Measurements from ENCODE around the gene MACF1. TPM values are rescaled to one million over a fixed set of nuclear protein-coding genes. Genes with fewer than 3 reads are reported as not detected.

Gene MACF1
- total RNA-seq, 1 donor from 2014 or later, result 657 TPM

- no peak for DNase-seq
- peaks cover 7% of the 10 kb centered on the region for H3K9me3 Mint-ChIP-seq (ENCODE audit: unreplicated experiment)
- no peak overlapping the region for H3K4me3 Mint-ChIP-seq (ENCODE audit: unreplicated experiment)
- no peaks in the 10 kb centered on the region for H3K4me1 Mint-ChIP-seq (ENCODE audit: low read depth, unreplicated experiment)
- H3K27ac Mint-ChIP-seq (ENCODE audit: unreplicated experiment), result no peak overlapping the region
- peaks cover 1% of the 10 kb centered on the region for H3K27me3 Mint-ChIP-seq (ENCODE audit: unreplicated experiment)
- peaks cover 13% of the 10 kb centered on the region for H3K36me3 Mint-ChIP-seq (ENCODE audit: unreplicated experiment)
- TF ChIP-seq CTCF (IDR thresholded peaks at IDR 0.05; ENCODE audit: partially characterized antibody, unreplicated experiment), result no peak
These were observed 89.0 kb downstream of the MACF1 start for GRCh38 chr1:39293375-39294070.

GRCh38 chr1:39294531-39294930, 90.0 kb downstream of the MACF1 start:
- Mint-ChIP-seq H3K4me3 (ENCODE audit: unreplicated experiment) (no peak overlapping the region), H3K27me3 (ENCODE audit: unreplicated experiment) (no peaks in the 10 kb centered on the region), H3K36me3 (ENCODE audit: unreplicated experiment) (peaks cover 8% of the 10 kb centered on the region), H3K9me3 (ENCODE audit: unreplicated experiment) (peaks cover 7% of the 10 kb centered on the region), H3K27ac (ENCODE audit: unreplicated experiment) (no peak overlapping the region), H3K4me1 (ENCODE audit: low read depth, unreplicated experiment) (no peaks in the 10 kb centered on the region)
- no peak for DNase-seq
- TF ChIP-seq CTCF (IDR thresholded peaks at IDR 0.05; ENCODE audit: partially characterized antibody, unreplicated experiment), result no peak

- Mint-ChIP-seq H3K4me3 (ENCODE audit: unreplicated experiment) (no peak overlapping the region), H3K4me1 (ENCODE audit: low read depth, unreplicated experiment) (no peaks in the 10 kb centered on the region), H3K27ac (ENCODE audit: unreplicated experiment) (no peak overlapping the region), H3K9me3 (ENCODE audit: unreplicated experiment) (peaks cover 5% of the 10 kb centered on the region), H3K27me3 (ENCODE audit: unreplicated experiment) (peaks cover 2% of the 10 kb centered on the region), H3K36me3 (ENCODE audit: unreplicated experiment) (peaks cover 8% of the 10 kb centered on the region)
- DNase-seq, result no peak
- no peak for TF ChIP-seq CTCF (IDR thresholded peaks at IDR 0.05; ENCODE audit: partially characterized antibody, unreplicated experiment)
These were observed 91.4 kb downstream of the MACF1 start for GRCh38 chr1:39295901-39296300.

- Mint-ChIP-seq H3K4me3 (ENCODE audit: unreplicated experiment) (no peak overlapping the region), H3K9me3 (ENCODE audit: unreplicated experiment) (peaks cover 3% of the 10 kb centered on the region), H3K4me1 (ENCODE audit: low read depth, unreplicated experiment) (no peaks in the 10 kb centered on the region), H3K27ac (ENCODE audit: unreplicated experiment) (no peak overlapping the region), H3K27me3 (ENCODE audit: unreplicated experiment) (peaks cover 2% of the 10 kb centered on the region), H3K36me3 (ENCODE audit: unreplicated experiment) (peaks cover 8% of the 10 kb centered on the region)
- DNase-seq, result no peak
- no peak for TF ChIP-seq CTCF (IDR thresholded peaks at IDR 0.05; ENCODE audit: partially characterized antibody, unreplicated experiment)
These were observed 93.1 kb downstream of the MACF1 start for GRCh38 chr1:39297551-39297950.

GRCh38 chr1:39301606-39302005, 97.1 kb downstream of the MACF1 start:
- no peaks in the 10 kb centered on the region for H3K36me3 Mint-ChIP-seq (ENCODE audit: unreplicated experiment)
- no peak for DNase-seq
- H3K4me1 Mint-ChIP-seq (ENCODE audit: low read depth, unreplicated experiment), result no peaks in the 10 kb centered on the region
- peaks cover 6% of the 10 kb centered on the region for H3K27me3 Mint-ChIP-seq (ENCODE audit: unreplicated experiment)
- no peak overlapping the region for H3K4me3 Mint-ChIP-seq (ENCODE audit: unreplicated experiment)
- peaks cover 8% of the 10 kb centered on the region for H3K9me3 Mint-ChIP-seq (ENCODE audit: unreplicated experiment)
- H3K27ac Mint-ChIP-seq (ENCODE audit: unreplicated experiment), result no peak overlapping the region
- no peak for TF ChIP-seq CTCF (IDR thresholded peaks at IDR 0.05; ENCODE audit: partially characterized antibody, unreplicated experiment)
